CD4-positive, alpha-beta T cell (primary cell): ENCODE measurements around the gene RAVER1. TPM values are rescaled to one million over a fixed set of nuclear protein-coding genes. Genes with fewer than 3 reads are reported as not detected.

Source experiments
- ATAC-seq: fragments of 200-7000 bp; cut with Tn5 transposase; one replicate; pipeline ENCODE4 v1.10.0; 2022; ENCODE audit warnings: mild to moderate bottlenecking; ENCODE audit not compliant: poor library complexity
- CTCF ChIA-PET: fragments of 350-600 bp; sonication (Branson Sonifier 250); formaldehyde crosslinking; loops from one replicate; lab custom pipeline; 2021; ENCODE audit warnings: antibody characterized with exemption, inconsistent platforms; lab: Charles Lee
- POLR2A ChIA-PET: fragments of 350-600 bp; sonication (Branson Sonifier 250); formaldehyde crosslinking; loops from one replicate; lab custom pipeline; 2021; ENCODE audit warnings: antibody characterized with exemption, inconsistent platforms; lab: Charles Lee
- DNase-seq, 14 experiments: peaks; one replicate each; pipeline ENCODE4 v3.0.0-alpha.2; 2013 to 2020; ENCODE audit warnings: mixed read lengths in 2 of 14
- H3K27ac ChIP-seq, 2 donors: one replicate each; pipeline versions ENCODE4 v1.5.1 to v1.7.0; 2013; ENCODE audit warnings: low read length in 2 of 2, low read depth in 1 of 2, mild to moderate bottlenecking in 1 of 2
- H3K27me3 ChIP-seq, 2 experiments: 1 replicate in 1 of 2; 2 replicates in 1 of 2; pipeline versions ENCODE4 v1.6.1 to v1.7.0; 2013; ENCODE audit warnings: low read length in 2 of 2, control low read depth in 1 of 2, mild to moderate bottlenecking in 1 of 2, moderate library complexity in 1 of 2; ENCODE audit not compliant: insufficient read depth in 2 of 2, control insufficient read depth in 1 of 2
- H3K36me3 ChIP-seq: one replicate; pipeline ENCODE4 v1.6.1; 2013; ENCODE audit warnings: low read length, control low read depth; ENCODE audit not compliant: insufficient read depth
- H3K4me1 ChIP-seq: one replicate; pipeline ENCODE4 v1.6.1; 2013; ENCODE audit warnings: low read length, control low read depth; ENCODE audit not compliant: insufficient read depth
- H3K4me3 ChIP-seq: one replicate; pipeline ENCODE4 v1.5.1; 2013; ENCODE audit warnings: mild to moderate bottlenecking, low read length, moderate library complexity
- H3K9me3 ChIP-seq, 2 experiments: 1 replicate in 1 of 2; 2 replicates in 1 of 2; pipeline versions ENCODE4 v1.6.1 to v1.7.0; 2013; ENCODE audit warnings: low read length in 2 of 2, mild to moderate bottlenecking in 2 of 2, control low read depth in 1 of 2, moderate library complexity in 1 of 2; ENCODE audit not compliant: control insufficient read depth in 1 of 2, insufficient read depth in 1 of 2
- H3K27ac Mint-ChIP-seq: one replicate; pipeline ENCODE4 v1.8.0; 2020; ENCODE audit warnings: mixed read lengths
- H3K27me3 Mint-ChIP-seq: one replicate; pipeline ENCODE4 v1.8.0; 2021; ENCODE audit warnings: mixed read lengths
- H3K36me3 Mint-ChIP-seq: one replicate; pipeline ENCODE4 v1.8.0; 2021; ENCODE audit warnings: low read depth, mixed read lengths
- H3K4me1 Mint-ChIP-seq: one replicate; pipeline ENCODE4 v1.8.0; 2021; ENCODE audit warnings: low read depth, mixed read lengths
- H3K4me3 Mint-ChIP-seq: one replicate; pipeline ENCODE4 v1.8.0; 2020; ENCODE audit warnings: mild to moderate bottlenecking, mixed read lengths
- H3K9me3 Mint-ChIP-seq: one replicate; pipeline ENCODE4 v1.8.0; 2020; ENCODE audit warnings: mixed read lengths
- intact Hi-C, 2 experiments: fragments of 100-400 bp; cut with DNase I in 1 of 2; cut with micrococcal nuclease in 1 of 2; formaldehyde crosslinking; loops; one replicate each; pipeline versions ENCODE4 v1.15.1 to v1.9.0; 2023 to 2025; cut with DNase I, micrococcal nuclease
- total RNA-seq, 174 experiments: library from RNA in 2 of 174; stranded (reverse) in 2 of 174; gene quantifications; one replicate each; pipeline ENCODE4 v1.2.3 and lab custom pipeline; 2021 to 2026
- TF ChIP-seq, protein P1 (sequence below): fragments of 200-600 bp; IDR thresholded peaks from one replicate; pipeline ENCODE4 v1.8.0; 2022; ENCODE audit warnings: antibody characterized with exemption, mild to moderate bottlenecking

Gene RAVER1
- total RNA-seq, 2 experiments from 2014 or later, result 20.5 to 21.3 TPM

GRCh38 chr19:10321417-10321797, 11.9 kb downstream of the RAVER1 start:
- peak in 1 of 14 experiments; percentile 12 for DNase-seq
- H3K36me3 ChIP-seq, result peaks cover 87% of the 10 kb centered on the region
- H3K4me1 Mint-ChIP-seq, result peaks cover 1% of the 10 kb centered on the region

DNA sequence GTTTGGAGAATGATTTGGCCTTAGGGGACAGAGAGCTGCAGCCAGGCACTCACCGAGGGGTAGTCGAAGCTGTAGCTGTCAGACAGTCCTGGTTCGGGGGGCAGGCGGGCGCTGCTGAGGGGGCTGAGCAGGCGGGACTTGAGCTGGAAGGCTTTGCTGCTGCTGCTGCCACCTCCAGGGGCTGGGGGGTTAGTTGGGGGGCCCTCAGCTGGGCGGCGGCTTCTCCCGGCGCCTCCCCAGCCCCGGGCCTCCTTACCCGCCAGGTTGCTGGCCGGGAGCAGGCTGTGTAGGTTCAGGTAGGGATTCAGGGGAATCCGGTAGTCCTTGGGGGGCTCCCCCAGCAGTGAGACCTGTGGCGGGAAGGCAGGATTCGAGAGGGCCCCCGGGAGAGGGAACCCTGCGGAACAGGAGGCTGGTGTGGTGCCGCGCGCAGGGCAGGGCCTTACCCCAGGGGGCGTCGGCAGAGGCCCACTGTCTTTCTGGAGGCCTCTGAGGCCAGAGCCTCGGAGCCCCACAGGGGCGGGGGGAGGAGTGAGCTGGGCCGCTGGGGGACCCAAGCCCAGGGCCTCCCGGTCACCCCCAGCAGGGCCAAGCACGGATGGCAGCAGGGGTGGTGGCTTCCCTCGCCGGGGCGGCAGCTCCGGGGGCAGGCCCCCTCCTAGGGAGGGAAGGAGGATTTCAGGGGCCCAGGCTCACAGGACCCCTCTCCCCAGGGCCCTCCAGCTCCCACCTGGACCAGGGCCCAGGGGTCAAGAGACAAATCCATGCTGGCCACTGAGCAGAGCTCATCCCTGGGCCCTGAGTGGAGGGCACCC, 12.5 kb downstream of the RAVER1 start:
- intact Hi-C loops, result no loop called here
- H3K27ac Mint-ChIP-seq, result no peak overlapping the region
- ChIA-PET CTCF (interaction anchor here (0.7 kb wide), 1 partner anchor 47 kb away, joined by 3 read pairs; no protein-coding TSS in a partner anchor), POLR2A (interaction anchor here (0.6 kb wide), 1 partner anchor 1418 kb away, joined by 3 read pairs; the partner anchor contains the start of gene ZNF823)
- H3K4me3 Mint-ChIP-seq, result no peak overlapping the region
- peaks cover 59% of the 10 kb centered on the region for H3K36me3 Mint-ChIP-seq
- no peaks in the 10 kb centered on the region for H3K9me3 ChIP-seq
- no peaks in the 10 kb centered on the region for H3K27me3 Mint-ChIP-seq
- no peaks in the 10 kb centered on the region for H3K9me3 Mint-ChIP-seq
- peaks cover 7% of the 10 kb centered on the region for H3K4me1 ChIP-seq
- H3K27me3 ChIP-seq, result no peaks in the 10 kb centered on the region
- no peak overlapping the region for H3K27ac ChIP-seq
- ATAC-seq (no peak), DNase-seq (peak in 1 of 14 experiments; percentile 15)
- H3K4me3 ChIP-seq, result no peak overlapping the region
- H3K36me3 ChIP-seq, result peaks cover 82% of the 10 kb centered on the region
- H3K4me1 Mint-ChIP-seq, result peaks cover 7% of the 10 kb centered on the region
- TF ChIP-seq, protein P1, sequence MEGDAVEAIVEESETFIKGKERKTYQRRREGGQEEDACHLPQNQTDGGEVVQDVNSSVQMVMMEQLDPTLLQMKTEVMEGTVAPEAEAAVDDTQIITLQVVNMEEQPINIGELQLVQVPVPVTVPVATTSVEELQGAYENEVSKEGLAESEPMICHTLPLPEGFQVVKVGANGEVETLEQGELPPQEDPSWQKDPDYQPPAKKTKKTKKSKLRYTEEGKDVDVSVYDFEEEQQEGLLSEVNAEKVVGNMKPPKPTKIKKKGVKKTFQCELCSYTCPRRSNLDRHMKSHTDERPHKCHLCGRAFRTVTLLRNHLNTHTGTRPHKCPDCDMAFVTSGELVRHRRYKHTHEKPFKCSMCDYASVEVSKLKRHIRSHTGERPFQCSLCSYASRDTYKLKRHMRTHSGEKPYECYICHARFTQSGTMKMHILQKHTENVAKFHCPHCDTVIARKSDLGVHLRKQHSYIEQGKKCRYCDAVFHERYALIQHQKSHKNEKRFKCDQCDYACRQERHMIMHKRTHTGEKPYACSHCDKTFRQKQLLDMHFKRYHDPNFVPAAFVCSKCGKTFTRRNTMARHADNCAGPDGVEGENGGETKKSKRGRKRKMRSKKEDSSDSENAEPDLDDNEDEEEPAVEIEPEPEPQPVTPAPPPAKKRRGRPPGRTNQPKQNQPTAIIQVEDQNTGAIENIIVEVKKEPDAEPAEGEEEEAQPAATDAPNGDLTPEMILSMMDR, result no peak

More at GRCh38 chr19:10321417-10321797, 11.9 kb downstream of the RAVER1 start:
- Mint-ChIP-seq H3K4me3 (no peak overlapping the region), H3K27ac (no peak overlapping the region), H3K36me3 (peaks cover 54% of the 10 kb centered on the region), H3K27me3 (no peaks in the 10 kb centered on the region), H3K9me3 (no peaks in the 10 kb centered on the region)
- intact Hi-C loops, result no loop called here
- ChIA-PET CTCF (no interaction called here), POLR2A (interaction anchor here (0.6 kb wide), 1 partner anchor 1417 kb away, joined by 3 read pairs; the partner anchor contains the start of gene ZNF823)
- Histone ChIP-seq H3K9me3 (no peaks in the 10 kb centered on the region), H3K27ac (no peak overlapping the region), H3K27me3 (no peaks in the 10 kb centered on the region), H3K4me3 (no peak overlapping the region), H3K4me1 (peaks cover 1% of the 10 kb centered on the region)
- TF ChIP-seq, protein P1, result no peak
- no peak for ATAC-seq

DNA sequence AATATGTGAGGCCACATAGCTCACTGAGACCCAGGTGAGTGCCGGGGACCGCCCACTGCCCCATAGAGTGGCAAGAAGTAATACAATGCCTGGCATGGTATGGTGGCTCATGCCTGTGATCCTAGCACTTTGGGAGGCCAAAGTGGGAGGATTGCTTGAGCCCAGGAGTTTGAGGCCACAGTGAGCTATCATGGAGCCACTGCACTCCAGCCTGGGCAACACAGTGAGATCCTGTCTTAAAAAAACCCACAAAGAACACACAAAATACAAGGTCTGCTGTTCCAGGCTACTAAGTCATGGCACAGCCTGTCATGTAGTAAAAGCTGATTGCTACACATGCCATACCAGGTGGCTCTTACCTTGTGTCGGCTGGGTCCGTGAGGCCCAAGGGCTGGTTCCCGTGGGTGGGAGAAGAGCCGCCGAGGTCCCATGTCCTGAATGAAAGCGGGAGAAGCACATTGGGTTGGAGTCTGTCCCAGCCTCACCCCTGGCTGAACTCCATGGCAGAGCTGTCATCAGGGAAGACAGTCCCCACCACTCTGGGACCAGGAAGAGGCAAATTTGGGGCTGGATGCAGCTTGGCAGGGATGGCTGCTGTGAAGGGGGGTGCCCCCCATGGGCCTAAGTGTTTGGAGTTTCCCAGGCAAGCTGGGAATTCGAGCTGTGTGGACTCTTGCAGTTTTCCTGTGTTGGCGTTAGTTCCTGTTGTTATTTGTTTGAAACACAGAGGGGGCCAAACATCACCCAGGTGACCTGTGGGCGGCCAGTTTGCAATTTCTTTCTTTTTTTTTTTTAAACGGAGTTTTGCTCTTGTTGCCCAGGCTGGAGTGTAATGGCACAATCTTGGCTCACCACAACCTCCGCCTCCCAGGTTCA, 14.3 kb downstream of the RAVER1 start:
- Histone ChIP-seq H3K4me1 (peaks cover 19% of the 10 kb centered on the region), H3K9me3 (no peaks in the 10 kb centered on the region), H3K27ac (no peak overlapping the region), H3K27me3 (no peaks in the 10 kb centered on the region), H3K36me3 (peaks cover 66% of the 10 kb centered on the region), H3K4me3 (no peak overlapping the region)
- H3K36me3 Mint-ChIP-seq, result peaks cover 55% of the 10 kb centered on the region
- H3K4me1 Mint-ChIP-seq, result peaks cover 17% of the 10 kb centered on the region
- no peaks in the 10 kb centered on the region for H3K9me3 Mint-ChIP-seq
- peak in 1 of 14 experiments; percentile 16 for DNase-seq
- ChIA-PET POLR2A (interaction anchor here (1.0 kb wide), 1 partner anchor 62 kb away, joined by 3 read pairs; the partner anchor contains the start of gene TYK2), CTCF (no interaction called here)
- intact Hi-C loops, result loop anchor here in 1 of 2 experiments (5.0 kb wide), 2 partner anchors 47 to 63 kb away; partner anchors contain the start of genes ICAM1 and TYK2
- no peak for ATAC-seq
- TF ChIP-seq, protein P1, result no peak
- no peak overlapping the region for H3K4me3 Mint-ChIP-seq
- no peaks in the 10 kb centered on the region for H3K27me3 Mint-ChIP-seq
- no peak overlapping the region for H3K27ac Mint-ChIP-seq
